H1 (cell line): ENCODE measurements around the gene WDR6. TPM values are rescaled to one million over a fixed set of nuclear protein-coding genes. Genes with fewer than 3 reads are reported as not detected.

Source experiments
- CTCF ChIA-PET: fragments of 300-600 bp; sonication (Branson Sonifier 250); formaldehyde crosslinking; loops from one replicate; lab custom pipeline; 2021; ENCODE audit not compliant: partially characterized antibody; lab: Charles Lee
- POLR2A ChIA-PET: fragments of 300-600 bp; sonication (Branson Sonifier 250); formaldehyde crosslinking; loops from one replicate; lab custom pipeline; 2021; ENCODE audit warnings: inconsistent platforms; ENCODE audit not compliant: partially characterized antibody; lab: Charles Lee
- DNase-seq, 2 experiments: peaks; one replicate each; pipeline versions ENCODE4 v3.0.0 to v3.0.0-alpha.2; 2010 to 2022; ENCODE audit warnings: low spot score in 2 of 2, low read depth in 1 of 2, mixed read lengths in 1 of 2
- FAIRE-seq: peaks from 2 replicates; lab custom pipeline; 2011; peaks lifted over from hg19 to GRCh38; lab: Jason Lieb, UNC
- H2AFZ ChIP-seq: 2 replicates; pipeline ENCODE4 v1.8.1; 2012; ENCODE audit warnings: low read length, inconsistent platforms
- H2AK5ac ChIP-seq: 2 replicates; pipeline ENCODE4 v1.6.1; 2013; ENCODE audit warnings: low read depth, low read length
- H2BK120ac ChIP-seq: replicated peaks from 2 replicates; pipeline ENCODE3; 2013; ENCODE audit warnings: low read depth, low read length, inconsistent platforms
- H2BK12ac ChIP-seq: 2 replicates; pipeline ENCODE4 v1.6.1; 2013; ENCODE audit warnings: low read depth, low read length
- H2BK15ac ChIP-seq: 2 replicates; pipeline ENCODE4 v1.6.1; 2013; ENCODE audit warnings: low read length
- H2BK20ac ChIP-seq: 2 replicates; pipeline ENCODE4 v1.6.1; 2013; ENCODE audit warnings: low read length
- H2BK5ac ChIP-seq: 2 replicates; pipeline ENCODE4 v1.6.1; 2013; ENCODE audit warnings: low read depth, low read length
- H3K14ac ChIP-seq: 2 replicates; pipeline ENCODE4 v1.6.1; 2013; ENCODE audit warnings: inconsistent platforms; ENCODE audit not compliant: insufficient read length
- H3K18ac ChIP-seq: 2 replicates; pipeline ENCODE4 v1.6.1; 2013; ENCODE audit warnings: low read length; ENCODE audit errors: extremely low read depth
- H3K23ac ChIP-seq: 2 replicates; pipeline ENCODE4 v1.6.1; 2013; ENCODE audit warnings: inconsistent platforms; ENCODE audit not compliant: insufficient read length
- H3K23me2 ChIP-seq: 2 replicates; pipeline ENCODE4 v1.6.1; 2013; ENCODE audit warnings: low read depth, low read length
- H3K27ac ChIP-seq: 2 replicates; pipeline ENCODE4 v1.6.1; 2011; ENCODE audit warnings: low read depth, low read length, inconsistent platforms
- H3K27me3 ChIP-seq, 4 experiments: replicated peaks in 1 of 4; 1 replicate in 1 of 4; 2 replicates in 3 of 4; pipeline versions ENCODE4 v1.6.1 to v1.8.1; 2011 to 2013; ENCODE audit warnings: low read length in 3 of 4, mild to moderate bottlenecking in 3 of 4, inconsistent platforms in 2 of 4, mixed read lengths in 2 of 4, moderate library complexity in 1 of 4; ENCODE audit not compliant: control insufficient read depth in 3 of 4, insufficient read depth in 3 of 4; ENCODE audit errors: extremely low read depth in 1 of 4
- H3K36me3 ChIP-seq, 4 experiments: 2 replicates each; pipeline versions ENCODE4 v1.6.1 to v1.8.1; 2011 to 2013; ENCODE audit warnings: mild to moderate bottlenecking in 4 of 4, low read length in 3 of 4, moderate library complexity in 2 of 4, control low read depth in 1 of 4, inconsistent platforms in 1 of 4; ENCODE audit not compliant: insufficient read depth in 4 of 4, control insufficient read depth in 2 of 4
- H3K4ac ChIP-seq: replicated peaks from 2 replicates; pipeline ENCODE3; 2013; ENCODE audit warnings: low read length, low read depth, mixed read lengths, inconsistent platforms; ENCODE audit not compliant: insufficient read length
- H3K4me1 ChIP-seq, 4 experiments: replicated peaks in 1 of 4; 1 replicate in 1 of 4; 2 replicates in 3 of 4; pipeline versions ENCODE4 v1.6.1 to v1.8.1; 2011 to 2013; ENCODE audit warnings: low read length in 3 of 4, inconsistent platforms in 2 of 4, mixed read lengths in 1 of 4; ENCODE audit not compliant: insufficient read depth in 4 of 4, control insufficient read depth in 3 of 4
- H3K4me2 ChIP-seq, 2 experiments: 2 replicates each; pipeline versions ENCODE4 v1.6.1 to v1.8.1; 2011 to 2013; ENCODE audit warnings: low read depth in 2 of 2, low read length in 2 of 2, control low read depth in 1 of 2, inconsistent platforms in 1 of 2, mild to moderate bottlenecking in 1 of 2; ENCODE audit not compliant: insufficient read depth in 1 of 2
- H3K4me3 ChIP-seq, 4 experiments: fragments of 200-600, 300-600 bp in 1 of 4; sonication (generic), shearing (Covaris generic), sonication (Bioruptor Twin) in 1 of 4; 2 replicates each; pipeline versions ENCODE4 v1.5.1 to v1.8.1; 2011 to 2016; ENCODE audit warnings: low read length in 4 of 4, low read depth in 3 of 4, control low read depth in 2 of 4, inconsistent platforms in 2 of 4, mild to moderate bottlenecking in 2 of 4, mixed read lengths in 1 of 4, moderate library complexity in 1 of 4; ENCODE audit not compliant: insufficient read depth in 2 of 4; ENCODE audit errors: extremely low read depth in 1 of 4
- H3K56ac ChIP-seq: replicated peaks from 2 replicates; pipeline ENCODE3; 2013; ENCODE audit warnings: low read depth, mild to moderate bottlenecking, mixed read lengths, low read length, inconsistent platforms; ENCODE audit not compliant: insufficient read length
- H3K79me1 ChIP-seq: 2 replicates; pipeline ENCODE4 v1.6.1; 2013; ENCODE audit warnings: low read depth, low read length, control low read depth
- H3K79me2 ChIP-seq, 2 experiments: 2 replicates each; pipeline versions ENCODE4 v1.6.1 to v1.8.1; 2012 to 2013; ENCODE audit warnings: low read length in 2 of 2, mild to moderate bottlenecking in 2 of 2, inconsistent platforms in 1 of 2; ENCODE audit not compliant: insufficient read depth in 2 of 2, control insufficient read depth in 1 of 2
- H3K9ac ChIP-seq, 4 experiments: replicated peaks in 1 of 4; 1 replicate in 1 of 4; 2 replicates in 3 of 4; pipeline versions ENCODE4 v1.6.1 to v1.8.1; 2011 to 2013; ENCODE audit warnings: low read depth in 3 of 4, low read length in 3 of 4, control low read depth in 2 of 4, mild to moderate bottlenecking in 2 of 4, moderate library complexity in 2 of 4, inconsistent platforms in 1 of 4; ENCODE audit errors: extremely low read depth in 1 of 4
- H3K9me3 ChIP-seq, 2 experiments: 2 replicates each; pipeline versions ENCODE4 v1.6.1 to v1.8.1; 2012 to 2013; ENCODE audit warnings: mild to moderate bottlenecking in 2 of 2, moderate library complexity in 2 of 2, control low read depth in 1 of 2, inconsistent platforms in 1 of 2, low read depth in 1 of 2, low read length in 1 of 2, mixed read lengths in 1 of 2; ENCODE audit not compliant: insufficient read depth in 2 of 2
- H4K20me1 ChIP-seq, 2 experiments: replicated peaks in 1 of 2; 2 replicates each; pipeline versions ENCODE3 to v1.8.1; 2011 to 2013; ENCODE audit warnings: inconsistent platforms in 2 of 2, low read length in 2 of 2, mild to moderate bottlenecking in 1 of 2; ENCODE audit not compliant: insufficient read depth in 2 of 2, control insufficient read depth in 1 of 2
- H4K5ac ChIP-seq: 2 replicates; pipeline ENCODE4 v1.6.1; 2013; ENCODE audit warnings: low read length, low read depth, mixed read lengths, inconsistent platforms; ENCODE audit not compliant: insufficient read length
- H4K8ac ChIP-seq: 2 replicates; pipeline ENCODE4 v1.8.0; 2013; ENCODE audit warnings: mild to moderate bottlenecking, moderate library complexity, low read length, inconsistent platforms; ENCODE audit not compliant: insufficient read depth; ENCODE audit errors: extremely low read depth
- H4K91ac ChIP-seq: replicated peaks from 2 replicates; pipeline ENCODE3; 2013; ENCODE audit warnings: low read length, mixed read lengths, inconsistent platforms; ENCODE audit not compliant: insufficient read length
- CEBPB ChIP-seq: IDR thresholded peaks from 2 replicates; pipeline ENCODE4 v1.6.1; 2012; ENCODE audit warnings: low read depth, low read length
- POLR2AphosphoS5 ChIP-seq: IDR thresholded peaks from 2 replicates; pipeline ENCODE4 v1.6.1; 2011; ENCODE audit warnings: low read depth, low read length
- TBP ChIP-seq: IDR thresholded peaks from 2 replicates; pipeline ENCODE4 v1.6.1; 2011; ENCODE audit warnings: low read depth, low read length, improper control_type of control experiment
- WGBS, 2 experiments: shearing (Covaris generic) in 1 of 2; methylation state at CpG; one replicate each; pipeline versions ENCODE4 v1.1.6 to v1.1.7; 2013 to 2015; ENCODE audit warnings: low lambda C conversion rate in 2 of 2, mixed read lengths in 2 of 2, inconsistent platforms in 1 of 2, low coverage in 1 of 2, missing lambda C conversion rate in 1 of 2; ENCODE audit not compliant: insufficient replicate concordance in 2 of 2, insufficient coverage in 1 of 2, insufficient read length in 1 of 2; ENCODE audit errors: extremely low coverage in 1 of 2, missing lambda C conversion rate in 1 of 2; 5-methylcytosine and 5-hydroxymethylcytosine counted together
- polyA plus RNA-seq, 7 experiments: library from polyadenylated mRNA; depleted of rRNA in 3 of 7; stranded (reverse) in 5 of 7; unstranded in 2 of 7; fragments of >200 nt in 5 of 7; fragments of 200-250 nt in 2 of 7; gene quantifications; 1 replicate in 5 of 7; 2 replicates in 1 of 7; 4 replicates in 1 of 7; pipeline versions ENCODE4 v1.2.1 to v1.2.3, GENCODE V29; 2011 to 2013; ENCODE audit warnings: missing spikeins in 2 of 7, mixed read lengths in 2 of 7
- total RNA-seq: library from RNA; stranded (reverse); fragmentation: NEBNext Ultra II Directional; extraction: Animal tissue kit (Norgen Biotek cat#: 25700); gene quantifications from 2 replicates; pipeline ENCODE4 v1.2.1, GENCODE V29; 2021

The WDR6 gene
- total and polyA plus RNA-seq, 2 of the 8 experiments (the other 6 are each of a cell fraction or from before 2014, with no cell fraction given), result 180 to 257 TPM

DNA sequence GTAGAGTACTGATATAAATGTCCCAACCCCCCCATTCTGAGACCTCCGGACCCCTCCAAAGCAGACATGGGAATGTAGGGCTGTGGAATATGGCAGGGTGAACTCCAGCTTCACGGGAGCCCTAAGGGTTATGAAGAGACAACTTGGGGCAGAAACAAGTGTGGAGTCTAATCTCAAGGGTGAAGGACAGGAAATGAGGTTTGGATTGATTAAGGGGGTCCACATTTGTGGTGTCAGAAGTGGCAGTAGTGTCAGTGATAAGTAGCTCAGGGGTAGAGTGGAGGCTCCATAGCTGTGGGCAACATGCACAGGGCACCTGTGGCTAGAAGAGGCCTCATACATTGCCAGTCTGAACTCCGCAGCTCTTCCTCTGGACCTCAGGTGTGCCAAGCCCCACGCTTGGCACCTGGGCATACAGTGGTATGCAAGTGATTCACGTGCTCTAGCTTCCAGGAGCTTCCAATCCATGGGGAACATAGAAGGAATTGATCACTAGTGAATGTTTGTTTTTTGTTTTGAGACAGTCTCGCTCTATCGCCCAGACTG, 21.3 kb upstream of the WDR6 start:
- H3K27ac ChIP-seq, result no peak overlapping the region

More for the DNA sequence above, 21.3 kb upstream of the WDR6 start:
- no peak overlapping the region for H3K56ac ChIP-seq
- H2BK12ac ChIP-seq, result no peak overlapping the region
- H3K27me3 ChIP-seq, result no peaks in the 10 kb centered on the region
- H4K91ac ChIP-seq, result no peak overlapping the region
- no peak overlapping the region for H3K4me3 ChIP-seq
- H3K9me3 ChIP-seq, result no peaks in the 10 kb centered on the region
- no peak overlapping the region for H2AFZ ChIP-seq
- POLR2A ChIA-PET, result interaction anchor here (0.9 to 38.8 kb wide), 6 partner anchors 11 to 108 kb away, joined by 3 to 1518 read pairs (median 7); partner anchors contain the start of genes DALRD3, IMPDH2, NDUFAF3 and QRICH1
- no peak for DNase-seq
- no peak overlapping the region for H2BK20ac ChIP-seq
- peaks cover 5 to 40% (median 27%) of the 10 kb centered on the region in 4 experiments for H3K36me3 ChIP-seq
- H4K8ac ChIP-seq, result no peak overlapping the region
- CTCF ChIA-PET, result interaction anchor here (0.6 to 19.9 kb wide), 9 partner anchors 9 to 299 kb away, joined by 3 to 467 read pairs (median 3); partner anchors contain the start of genes DALRD3, NDUFAF3 and WDR6
- no peak overlapping the region for H3K23ac ChIP-seq
- H3K4ac ChIP-seq, result no peak overlapping the region
- WGBS, 2 experiments, result 90% methylated on average over 7 of the region's 7 CpGs; no CpG with 5 or more reads in 1 of the 2 experiments
- no peak overlapping the region for H2BK15ac ChIP-seq
- peaks cover 0 to 8% of the 10 kb centered on the region in 2 experiments; a peak in 1 of 4 replicates for H3K79me2 ChIP-seq
- H4K20me1 ChIP-seq, result peaks cover 3 to 11% of the 10 kb centered on the region in 2 experiments
- no peak overlapping the region for H3K18ac ChIP-seq
- H3K79me1 ChIP-seq, result peaks cover 2% of the 10 kb centered on the region; the same call in 1 of the 2 replicates
- H3K4me1 ChIP-seq, result peaks cover 0 to 7% (median 6%) of the 10 kb centered on the region in 4 experiments; a peak in 3 of 7 replicates
- peaks cover 16% of the 10 kb centered on the region for H3K23me2 ChIP-seq
- no peak overlapping the region for H3K14ac ChIP-seq
- no peak for FAIRE-seq
- H2BK5ac ChIP-seq, result no peak overlapping the region
- TF ChIP-seq POLR2AphosphoS5, result 0 out of 2 replicates have a peak, but pooled peaks have one; percentile 23
- TF ChIP-seq TBP, result no peak
- TF ChIP-seq CEBPB, result no peak
- H2AK5ac ChIP-seq, result no peak overlapping the region
- H2BK120ac ChIP-seq, result no peak overlapping the region
- H3K9ac ChIP-seq, result no peak overlapping the region
- no peak overlapping the region for H3K4me2 ChIP-seq
- no peak overlapping the region for H4K5ac ChIP-seq
